Trophoblast cell (in vitro differentiated cells and primary cell): ENCODE measurements around the gene EMILIN1.

Experiments
- DNase-seq, 2 donors: peaks; one replicate each; pipeline ENCODE4 v3.0.0-alpha.2; 2016
- H2AFZ ChIP-seq: 2 replicates; pipeline ENCODE4 v1.6.1; 2013; ENCODE audit warnings: low read length, moderate library complexity, mild to moderate bottlenecking; ENCODE audit not compliant: insufficient read depth, poor library complexity
- H2AK5ac ChIP-seq: 2 replicates; pipeline ENCODE4 v1.6.1; 2013; ENCODE audit warnings: mild to moderate bottlenecking, low read length
- H2BK120ac ChIP-seq: 2 replicates; pipeline ENCODE4 v1.6.1; 2013; ENCODE audit warnings: low read length, mild to moderate bottlenecking, moderate library complexity; ENCODE audit not compliant: insufficient read depth, poor library complexity
- H2BK12ac ChIP-seq: 2 replicates; pipeline ENCODE4 v1.6.1; 2013; ENCODE audit warnings: mild to moderate bottlenecking, low read length, moderate library complexity
- H2BK5ac ChIP-seq: 2 replicates; pipeline ENCODE4 v1.6.1; 2013; ENCODE audit warnings: low read length, low read depth, moderate library complexity, mild to moderate bottlenecking; ENCODE audit not compliant: poor library complexity
- H3K14ac ChIP-seq: 2 replicates; pipeline ENCODE4 v1.6.1; 2013; ENCODE audit warnings: mild to moderate bottlenecking, low read length
- H3K18ac ChIP-seq: 2 replicates; pipeline ENCODE4 v1.6.1; 2013; ENCODE audit warnings: mild to moderate bottlenecking, low read length
- H3K23ac ChIP-seq: 2 replicates; pipeline ENCODE4 v1.6.1; 2013; ENCODE audit warnings: low read length
- H3K27ac ChIP-seq: 2 replicates; pipeline ENCODE4 v1.5.1; 2013; ENCODE audit warnings: low read depth, mild to moderate bottlenecking, inconsistent platforms, low read length, moderate library complexity
- H3K27me3 ChIP-seq: 2 replicates; pipeline ENCODE4 v1.6.1; 2013; ENCODE audit warnings: inconsistent platforms, mild to moderate bottlenecking, low read length, moderate library complexity; ENCODE audit not compliant: insufficient read depth
- H3K36me3 ChIP-seq, 2 experiments: 1 replicate in 1 of 2; 2 replicates in 1 of 2; pipeline ENCODE4 v1.6.1; 2013; ENCODE audit warnings: low read length in 2 of 2, mild to moderate bottlenecking in 2 of 2, moderate library complexity in 1 of 2; ENCODE audit not compliant: insufficient read depth in 2 of 2, control insufficient read depth in 1 of 2
- H3K4ac ChIP-seq: 2 replicates; pipeline ENCODE4 v1.6.1; 2013; ENCODE audit warnings: low read depth, mild to moderate bottlenecking, low read length, moderate library complexity
- H3K4me1 ChIP-seq, 2 experiments: 1 replicate in 1 of 2; 2 replicates in 1 of 2; pipeline ENCODE4 v1.6.1; 2013; ENCODE audit warnings: low read length in 2 of 2, mild to moderate bottlenecking in 2 of 2, moderate library complexity in 1 of 2; ENCODE audit not compliant: insufficient read depth in 2 of 2, control insufficient read depth in 1 of 2
- H3K4me2 ChIP-seq: 2 replicates; pipeline ENCODE4 v1.6.1; 2013; ENCODE audit warnings: inconsistent platforms, mild to moderate bottlenecking, low read length, moderate library complexity
- H3K4me3 ChIP-seq: 2 replicates; pipeline ENCODE4 v1.5.1; 2013; ENCODE audit warnings: mild to moderate bottlenecking, low read depth, low read length, inconsistent platforms
- H3K79me1 ChIP-seq: one replicate; pipeline ENCODE4 v1.6.1; 2013; ENCODE audit warnings: low read length
- H3K79me2 ChIP-seq: 2 replicates; pipeline ENCODE4 v1.6.1; 2013; ENCODE audit warnings: low read length, mild to moderate bottlenecking; ENCODE audit not compliant: control insufficient read depth, insufficient read depth, poor library complexity
- H3K9ac ChIP-seq: 2 replicates; pipeline ENCODE4 v1.6.1; 2013; ENCODE audit warnings: mild to moderate bottlenecking, low read length
- H3K9me3 ChIP-seq: 2 replicates; pipeline ENCODE4 v1.6.1; 2013; ENCODE audit warnings: low read depth, mild to moderate bottlenecking, control low read depth, inconsistent platforms, low read length; ENCODE audit not compliant: insufficient read depth
- H4K12ac ChIP-seq: 2 replicates; pipeline ENCODE4 v1.6.1; 2013; ENCODE audit warnings: low read depth, mild to moderate bottlenecking, low read length, moderate library complexity
- H4K8ac ChIP-seq: 2 replicates; pipeline ENCODE4 v1.6.1; 2013; ENCODE audit warnings: low read depth, mild to moderate bottlenecking, low read length, moderate library complexity
- H4K91ac ChIP-seq: one replicate; pipeline ENCODE4 v1.6.1; 2013; ENCODE audit warnings: low read depth, mild to moderate bottlenecking, low read length, moderate library complexity
- WGBS: extraction: QIAGEN DNeasy Blood & Tissue Kit; methylation state at CpG from one replicate; pipeline ENCODE4 v1.1.7; 2013; ENCODE audit warnings: missing lambda C conversion rate; ENCODE audit not compliant: insufficient read length, insufficient coverage; ENCODE audit errors: extremely low coverage; 5-methylcytosine and 5-hydroxymethylcytosine counted together

Gene EMILIN1

GRCh38 chr2:27100036-27100435 lies 21.6 kb downstream of the EMILIN1 start:
- H3K9me3 ChIP-seq: no peaks in the 10 kb centered on the region
- H2AFZ ChIP-seq: no peak overlapping the region
- H3K36me3 ChIP-seq: no peaks in the 10 kb centered on the region
- DNase-seq: no peak
- no peak overlapping the region for H2AK5ac ChIP-seq
- no peak overlapping the region for H3K4me2 ChIP-seq
- no peak overlapping the region for H3K27ac ChIP-seq
- no peaks in the 10 kb centered on the region for H3K79me2 ChIP-seq
- WGBS: no CpG with 5 or more reads among the region's 10 CpGs
- no peak overlapping the region for H4K12ac ChIP-seq
- no peak overlapping the region for H2BK12ac ChIP-seq
- H2BK120ac ChIP-seq: no peak overlapping the region
- H3K18ac ChIP-seq: no peak overlapping the region
- no peak overlapping the region for H3K4me3 ChIP-seq
- H3K4ac ChIP-seq: no peak overlapping the region
- no peak overlapping the region for H3K23ac ChIP-seq
- peaks cover 7% of the 10 kb centered on the region for H3K79me1 ChIP-seq
- no peaks in the 10 kb centered on the region for H3K27me3 ChIP-seq
- H3K9ac ChIP-seq: no peak overlapping the region
- H4K8ac ChIP-seq: no peak overlapping the region
- H4K91ac ChIP-seq: no peak overlapping the region
- peaks cover 4% of the 10 kb centered on the region in 2 experiments for H3K4me1 ChIP-seq
- H2BK5ac ChIP-seq: no peak overlapping the region
- H3K14ac ChIP-seq: no peak overlapping the region

- no peaks in the 10 kb centered on the region for H3K4me1 ChIP-seq
- no CpG with 5 or more reads among the region's 5 CpGs for WGBS
- no peak overlapping the region for H3K4me2 ChIP-seq
- H3K14ac ChIP-seq: no peak overlapping the region
- no peak overlapping the region for H4K12ac ChIP-seq
- no peak overlapping the region for H2AFZ ChIP-seq
- no peak overlapping the region for H3K9ac ChIP-seq
- no peaks in the 10 kb centered on the region for H3K36me3 ChIP-seq
- H4K91ac ChIP-seq: no peak overlapping the region
- no peak overlapping the region for H3K27ac ChIP-seq
- H3K27me3 ChIP-seq: no peaks in the 10 kb centered on the region
- H3K9me3 ChIP-seq: no peaks in the 10 kb centered on the region
- no peak overlapping the region for H3K23ac ChIP-seq
- no peak overlapping the region for H2AK5ac ChIP-seq
- H3K4me3 ChIP-seq: no peak overlapping the region
- no peak overlapping the region for H2BK5ac ChIP-seq
- no peak overlapping the region for H4K8ac ChIP-seq
- no peak overlapping the region for H3K18ac ChIP-seq
- peaks cover 1% of the 10 kb centered on the region for H3K79me1 ChIP-seq
- DNase-seq: no peak
- H2BK12ac ChIP-seq: no peak overlapping the region
- H3K4ac ChIP-seq: no peak overlapping the region
- H3K79me2 ChIP-seq: no peaks in the 10 kb centered on the region
- no peak overlapping the region for H2BK120ac ChIP-seq
Measured at GRCh38 chr2:27102329-27102728, 23.9 kb downstream of the EMILIN1 start.

GRCh38 chr2:27105981-27106380 lies 27.6 kb downstream of the EMILIN1 start:
- Histone ChIP-seq H4K12ac (no peak overlapping the region), H3K27ac (no peak overlapping the region), H3K27me3 (no peaks in the 10 kb centered on the region), H3K14ac (no peak overlapping the region), H2AFZ (no peak overlapping the region), H3K4me2 (no peak overlapping the region), H4K8ac (no peak overlapping the region), H3K4me3 (no peak overlapping the region), H3K18ac (no peak overlapping the region), H3K79me2 (no peaks in the 10 kb centered on the region), H3K9ac (no peak overlapping the region), H3K9me3 (no peaks in the 10 kb centered on the region), H3K36me3 (no peaks in the 10 kb centered on the region), H4K91ac (no peak overlapping the region), H3K4ac (no peak overlapping the region), H2BK120ac (no peak overlapping the region), H3K23ac (no peak overlapping the region), H3K79me1 (no peaks in the 10 kb centered on the region), H2AK5ac (no peak overlapping the region), H2BK5ac (no peak overlapping the region), H3K4me1 (no peaks in the 10 kb centered on the region), H2BK12ac (no peak overlapping the region)
- WGBS: no CpG with 5 or more reads among the region's 3 CpGs
- no peak for DNase-seq

- Histone ChIP-seq H4K91ac (no peak overlapping the region), H2AFZ (no peak overlapping the region), H2BK120ac (no peak overlapping the region), H3K79me2 (no peaks in the 10 kb centered on the region), H3K4me2 (no peak overlapping the region), H3K4ac (no peak overlapping the region), H3K4me1 (no peaks in the 10 kb centered on the region), H3K9me3 (no peaks in the 10 kb centered on the region), H3K4me3 (no peak overlapping the region), H3K9ac (no peak overlapping the region), H3K18ac (no peak overlapping the region), H2AK5ac (no peak overlapping the region), H3K36me3 (no peaks in the 10 kb centered on the region), H3K27me3 (no peaks in the 10 kb centered on the region), H2BK5ac (no peak overlapping the region), H3K27ac (no peak overlapping the region), H4K8ac (no peak overlapping the region), H2BK12ac (no peak overlapping the region), H3K79me1 (no peaks in the 10 kb centered on the region), H3K14ac (no peak overlapping the region), H3K23ac (no peak overlapping the region), H4K12ac (no peak overlapping the region)
- DNase-seq: no peak
- no CpG with 5 or more reads among the region's 2 CpGs for WGBS
Measured at GRCh38 chr2:27108221-27108620, 29.8 kb downstream of the EMILIN1 start.
